ENCODE results near the gene GSTT2B.
"Not testable (repeated sequence)": the region's sequence is repeated elsewhere in the genome, so short reads cannot be mapped to it uniquely, and the experiment has no call there.

GRCh38 chr22:23955886-23956285 is 5.1 kb downstream of the GSTT2B start:
- TF ChIP-seq, protein P1, sequence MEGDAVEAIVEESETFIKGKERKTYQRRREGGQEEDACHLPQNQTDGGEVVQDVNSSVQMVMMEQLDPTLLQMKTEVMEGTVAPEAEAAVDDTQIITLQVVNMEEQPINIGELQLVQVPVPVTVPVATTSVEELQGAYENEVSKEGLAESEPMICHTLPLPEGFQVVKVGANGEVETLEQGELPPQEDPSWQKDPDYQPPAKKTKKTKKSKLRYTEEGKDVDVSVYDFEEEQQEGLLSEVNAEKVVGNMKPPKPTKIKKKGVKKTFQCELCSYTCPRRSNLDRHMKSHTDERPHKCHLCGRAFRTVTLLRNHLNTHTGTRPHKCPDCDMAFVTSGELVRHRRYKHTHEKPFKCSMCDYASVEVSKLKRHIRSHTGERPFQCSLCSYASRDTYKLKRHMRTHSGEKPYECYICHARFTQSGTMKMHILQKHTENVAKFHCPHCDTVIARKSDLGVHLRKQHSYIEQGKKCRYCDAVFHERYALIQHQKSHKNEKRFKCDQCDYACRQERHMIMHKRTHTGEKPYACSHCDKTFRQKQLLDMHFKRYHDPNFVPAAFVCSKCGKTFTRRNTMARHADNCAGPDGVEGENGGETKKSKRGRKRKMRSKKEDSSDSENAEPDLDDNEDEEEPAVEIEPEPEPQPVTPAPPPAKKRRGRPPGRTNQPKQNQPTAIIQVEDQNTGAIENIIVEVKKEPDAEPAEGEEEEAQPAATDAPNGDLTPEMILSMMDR (conservative IDR thresholded peaks at IDR 0.05; ENCODE audit: low read length): not testable (repeated sequence)
- TF ChIP-seq EZH2phosphoT487 (IDR thresholded peaks at IDR 0.05; ENCODE audit: borderline replicate concordance, low read depth, low read length): not testable (repeated sequence)

Data from OCI-LY7 (cell line).